MM.1S (cell line): ENCODE results near the gene HSPG2.

Experiments
- EZH2phosphoT487 ChIP-seq: fragments of 300-600 bp; sonication (generic); IDR thresholded peaks from 2 replicates; pipeline ENCODE4 v1.6.1; 2018; ENCODE audit warnings: antibody characterized with exemption, low read length
- TF ChIP-seq, protein P1 (sequence below): fragments of 300-600 bp; sonication (generic); IDR thresholded peaks from 2 replicates; pipeline ENCODE4 v1.5.1; 2016; ENCODE audit warnings: antibody characterized with exemption, low read length, mixed read lengths

DNA sequence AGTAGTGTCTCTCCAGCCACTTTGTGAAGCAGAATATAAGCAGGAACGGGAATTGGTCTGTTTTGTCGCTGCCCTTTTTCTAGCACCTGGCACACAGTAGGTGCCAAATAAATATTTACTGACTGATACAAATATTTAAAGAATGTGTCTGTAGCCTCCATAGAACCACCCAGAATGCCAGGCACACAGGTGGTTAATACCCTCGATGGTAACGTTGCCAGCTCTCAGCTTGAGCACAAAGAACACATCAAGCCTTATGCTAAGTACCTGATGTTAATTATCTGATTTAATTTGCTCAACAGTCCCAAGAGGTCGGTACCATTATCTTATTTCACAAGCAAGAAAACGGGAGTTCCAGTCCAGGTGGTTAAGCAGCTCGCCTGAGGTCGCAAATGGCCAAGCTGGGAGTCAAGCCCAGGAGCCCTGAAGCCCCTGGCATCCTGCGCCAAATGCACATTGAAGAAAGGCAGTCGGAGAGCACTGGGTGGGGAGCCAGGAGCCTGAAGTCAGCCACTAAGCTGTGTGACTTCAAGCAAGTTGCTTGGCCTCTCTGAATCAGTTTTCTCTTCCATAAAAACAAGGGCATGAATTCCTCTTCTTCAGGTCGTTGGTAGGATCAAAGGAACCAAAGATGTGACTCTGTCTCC, 26.4 kb downstream of the HSPG2 start:
- no peak for TF ChIP-seq EZH2phosphoT487
- TF ChIP-seq, protein P1, sequence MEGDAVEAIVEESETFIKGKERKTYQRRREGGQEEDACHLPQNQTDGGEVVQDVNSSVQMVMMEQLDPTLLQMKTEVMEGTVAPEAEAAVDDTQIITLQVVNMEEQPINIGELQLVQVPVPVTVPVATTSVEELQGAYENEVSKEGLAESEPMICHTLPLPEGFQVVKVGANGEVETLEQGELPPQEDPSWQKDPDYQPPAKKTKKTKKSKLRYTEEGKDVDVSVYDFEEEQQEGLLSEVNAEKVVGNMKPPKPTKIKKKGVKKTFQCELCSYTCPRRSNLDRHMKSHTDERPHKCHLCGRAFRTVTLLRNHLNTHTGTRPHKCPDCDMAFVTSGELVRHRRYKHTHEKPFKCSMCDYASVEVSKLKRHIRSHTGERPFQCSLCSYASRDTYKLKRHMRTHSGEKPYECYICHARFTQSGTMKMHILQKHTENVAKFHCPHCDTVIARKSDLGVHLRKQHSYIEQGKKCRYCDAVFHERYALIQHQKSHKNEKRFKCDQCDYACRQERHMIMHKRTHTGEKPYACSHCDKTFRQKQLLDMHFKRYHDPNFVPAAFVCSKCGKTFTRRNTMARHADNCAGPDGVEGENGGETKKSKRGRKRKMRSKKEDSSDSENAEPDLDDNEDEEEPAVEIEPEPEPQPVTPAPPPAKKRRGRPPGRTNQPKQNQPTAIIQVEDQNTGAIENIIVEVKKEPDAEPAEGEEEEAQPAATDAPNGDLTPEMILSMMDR: no peak
